K562 (cell line): ENCODE data around the gene MYBPHL. TPM values are rescaled to one million over a fixed set of nuclear protein-coding genes. Genes with fewer than 3 reads are reported as not detected.

ENCODE experiments used
- BACH1 ChIP-seq: fragments of 200-800 bp; sonication (Bioruptor generic); IDR thresholded peaks from 2 replicates; pipeline ENCODE4 v1.6.1; 2016; ENCODE audit warnings: missing genetic modification characterization, missing compliant biosample characterization
- BRF1 ChIP-seq: IDR thresholded peaks from 3 replicates; pipeline ENCODE4 v1.6.1; 2011; ENCODE audit warnings: borderline replicate concordance, mild to moderate bottlenecking; ENCODE audit not compliant: insufficient read length; ENCODE audit errors: extremely low read depth
- CBFA2T3 ChIP-seq: fragments of 450-650 bp; IDR thresholded peaks from 2 replicates; pipeline ENCODE4 v1.6.1; 2017
- CXXC5 ChIP-seq: fragments of 250-450 bp; sonication (Bioruptor Pico); IDR thresholded peaks from 2 replicates; pipeline ENCODE4 v1.8.0; 2022; ENCODE audit warnings: inconsistent platforms, mild to moderate bottlenecking, moderate library complexity
- GATA2 ChIP-seq: sonication (generic); formaldehyde crosslinking; IDR thresholded peaks from 2 replicates; pipeline ENCODE4 v1.4.0; 2020; ENCODE audit warnings: mild to moderate bottlenecking, missing genetic modification reagents
- MAFG ChIP-seq: fragments of 450-650 bp; conservative IDR thresholded peaks from 2 replicates; pipeline ENCODE4 v1.6.1; 2016; ENCODE audit warnings: missing genetic modification characterization, missing compliant biosample characterization
- NFRKB ChIP-seq: fragments of 450-650 bp; IDR thresholded peaks from 2 replicates; pipeline ENCODE4 v1.6.1; 2016; ENCODE audit warnings: low read depth
- SMARCA4 ChIP-seq: fragments of 450-650 bp; IDR thresholded peaks from 2 replicates; pipeline ENCODE4 v1.6.1; 2016
- THRB ChIP-seq: fragments of 450-650 bp; formaldehyde crosslinking; conservative IDR thresholded peaks from 2 replicates; pipeline ENCODE4 v1.4.0; 2022; ENCODE audit warnings: mild to moderate bottlenecking, missing genetic modification characterization
- ZNF197 ChIP-seq: fragments of 200-800 bp; sonication (Bioruptor generic); IDR thresholded peaks from 2 replicates; pipeline ENCODE4 v1.6.1; 2016; ENCODE audit warnings: low read depth, missing genetic modification characterization, missing compliant biosample characterization
- ZNF263 ChIP-seq: sonication (generic); formaldehyde crosslinking; IDR thresholded peaks from 2 replicates; pipeline ENCODE4 v1.8.0; 2022; ENCODE audit warnings: mild to moderate bottlenecking, missing genetic modification reagents, borderline replicate concordance
- ZNF324 ChIP-seq: fragments of 250-450 bp; sonication (Bioruptor Pico); IDR thresholded peaks from 2 replicates; pipeline ENCODE4 v1.4.0; 2020; ENCODE audit warnings: mild to moderate bottlenecking
- polyA plus RNA-seq, 8 experiments: library from polyadenylated mRNA; depleted of rRNA in 4 of 8; stranded (reverse) in 5 of 8; unstranded in 3 of 8; fragments of >200 nt; fragmentation: Nextera tagmentation in 2 of 8; fragmentation: Illumina TruSeq in 1 of 8; extraction: Ambion mirVana in 2 of 8; extraction: Trizol in 1 of 8; gene quantifications; 2 replicates each; pipeline versions ENCODE4 v1.2.1 to v1.2.3, GENCODE V29; 2011 to 2014; ENCODE audit warnings: inconsistent platforms in 1 of 8, missing spikeins in 1 of 8
- total RNA-seq, 7 experiments: library from RNA; depleted of rRNA in 6 of 7; stranded (reverse); fragments of >200 nt in 6 of 7; fragmentation: Illumina TruSeq in 2 of 7; extraction: Trizol in 2 of 7; gene quantifications; 2 replicates each; pipeline versions ENCODE4 v1.2.1 to v1.2.3, GENCODE V29; 2011 to 2021; ENCODE audit warnings: low replicate concordance in 1 of 7
- TF ChIP-seq, protein P1 (sequence below): fragments of 150-350 bp; IDR thresholded peaks from 2 replicates; pipeline ENCODE4 v1.6.1; 2014; ENCODE audit warnings: low read depth, mild to moderate bottlenecking, low read length, borderline replicate concordance
- TF ChIP-seq, protein P2 (sequence below): fragments of 450-650 bp; IDR thresholded peaks from 2 replicates; pipeline ENCODE4 v1.6.1; 2017; ENCODE audit warnings: antibody characterized with exemption
- TF ChIP-seq, protein P3 (sequence below): fragments of 250-450 bp; sonication (Bioruptor Pico); IDR thresholded peaks from 2 replicates; pipeline ENCODE4 v1.4.0; 2020

Gene MYBPHL
- total and polyA plus RNA-seq, 9 of the 15 experiments (the other 6 are each of a cell fraction or from before 2014, with no cell fraction given): 0.20 to 1.9 (median 0.33) TPM

GRCh38 chr1:109298666-109299557 is 7.9 kb downstream of the MYBPHL start (continued):
- TF ChIP-seq, protein P1, sequence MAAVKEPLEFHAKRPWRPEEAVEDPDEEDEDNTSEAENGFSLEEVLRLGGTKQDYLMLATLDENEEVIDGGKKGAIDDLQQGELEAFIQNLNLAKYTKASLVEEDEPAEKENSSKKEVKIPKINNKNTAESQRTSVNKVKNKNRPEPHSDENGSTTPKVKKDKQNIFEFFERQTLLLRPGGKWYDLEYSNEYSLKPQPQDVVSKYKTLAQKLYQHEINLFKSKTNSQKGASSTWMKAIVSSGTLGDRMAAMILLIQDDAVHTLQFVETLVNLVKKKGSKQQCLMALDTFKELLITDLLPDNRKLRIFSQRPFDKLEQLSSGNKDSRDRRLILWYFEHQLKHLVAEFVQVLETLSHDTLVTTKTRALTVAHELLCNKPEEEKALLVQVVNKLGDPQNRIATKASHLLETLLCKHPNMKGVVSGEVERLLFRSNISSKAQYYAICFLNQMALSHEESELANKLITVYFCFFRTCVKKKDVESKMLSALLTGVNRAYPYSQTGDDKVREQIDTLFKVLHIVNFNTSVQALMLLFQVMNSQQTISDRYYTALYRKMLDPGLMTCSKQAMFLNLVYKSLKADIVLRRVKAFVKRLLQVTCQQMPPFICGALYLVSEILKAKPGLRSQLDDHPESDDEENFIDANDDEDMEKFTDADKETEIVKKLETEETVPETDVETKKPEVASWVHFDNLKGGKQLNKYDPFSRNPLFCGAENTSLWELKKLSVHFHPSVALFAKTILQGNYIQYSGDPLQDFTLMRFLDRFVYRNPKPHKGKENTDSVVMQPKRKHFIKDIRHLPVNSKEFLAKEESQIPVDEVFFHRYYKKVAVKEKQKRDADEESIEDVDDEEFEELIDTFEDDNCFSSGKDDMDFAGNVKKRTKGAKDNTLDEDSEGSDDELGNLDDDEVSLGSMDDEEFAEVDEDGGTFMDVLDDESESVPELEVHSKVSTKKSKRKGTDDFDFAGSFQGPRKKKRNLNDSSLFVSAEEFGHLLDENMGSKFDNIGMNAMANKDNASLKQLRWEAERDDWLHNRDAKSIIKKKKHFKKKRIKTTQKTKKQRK: no peak
- TF ChIP-seq THRB (CRISPR knock-in tag): 0 out of 2 replicates have a peak, but pooled peaks have one; percentile 20
- TF ChIP-seq SMARCA4: no peak
- TF ChIP-seq GATA2 (CRISPR knock-in tag): peak; percentile 50
- peak; percentile 52; the same call in 1 of the 2 replicates for TF ChIP-seq CXXC5 (CRISPR knock-in tag)
- no peak for TF ChIP-seq ZNF263 (CRISPR knock-in tag)
- TF ChIP-seq, protein P2, sequence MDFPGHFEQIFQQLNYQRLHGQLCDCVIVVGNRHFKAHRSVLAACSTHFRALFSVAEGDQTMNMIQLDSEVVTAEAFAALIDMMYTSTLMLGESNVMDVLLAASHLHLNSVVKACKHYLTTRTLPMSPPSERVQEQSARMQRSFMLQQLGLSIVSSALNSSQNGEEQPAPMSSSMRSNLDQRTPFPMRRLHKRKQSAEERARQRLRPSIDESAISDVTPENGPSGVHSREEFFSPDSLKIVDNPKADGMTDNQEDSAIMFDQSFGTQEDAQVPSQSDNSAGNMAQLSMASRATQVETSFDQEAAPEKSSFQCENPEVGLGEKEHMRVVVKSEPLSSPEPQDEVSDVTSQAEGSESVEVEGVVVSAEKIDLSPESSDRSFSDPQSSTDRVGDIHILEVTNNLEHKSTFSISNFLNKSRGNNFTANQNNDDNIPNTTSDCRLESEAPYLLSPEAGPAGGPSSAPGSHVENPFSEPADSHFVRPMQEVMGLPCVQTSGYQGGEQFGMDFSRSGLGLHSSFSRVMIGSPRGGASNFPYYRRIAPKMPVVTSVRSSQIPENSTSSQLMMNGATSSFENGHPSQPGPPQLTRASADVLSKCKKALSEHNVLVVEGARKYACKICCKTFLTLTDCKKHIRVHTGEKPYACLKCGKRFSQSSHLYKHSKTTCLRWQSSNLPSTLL: no peak
- peak; percentile 10; the same call in 1 of the 2 replicates for TF ChIP-seq NFRKB
- no peak for TF ChIP-seq BRF1
- TF ChIP-seq CBFA2T3: no peak
- TF ChIP-seq BACH1 (tag): peak; percentile 70
- TF ChIP-seq ZNF324: no peak
- TF ChIP-seq, protein P3, sequence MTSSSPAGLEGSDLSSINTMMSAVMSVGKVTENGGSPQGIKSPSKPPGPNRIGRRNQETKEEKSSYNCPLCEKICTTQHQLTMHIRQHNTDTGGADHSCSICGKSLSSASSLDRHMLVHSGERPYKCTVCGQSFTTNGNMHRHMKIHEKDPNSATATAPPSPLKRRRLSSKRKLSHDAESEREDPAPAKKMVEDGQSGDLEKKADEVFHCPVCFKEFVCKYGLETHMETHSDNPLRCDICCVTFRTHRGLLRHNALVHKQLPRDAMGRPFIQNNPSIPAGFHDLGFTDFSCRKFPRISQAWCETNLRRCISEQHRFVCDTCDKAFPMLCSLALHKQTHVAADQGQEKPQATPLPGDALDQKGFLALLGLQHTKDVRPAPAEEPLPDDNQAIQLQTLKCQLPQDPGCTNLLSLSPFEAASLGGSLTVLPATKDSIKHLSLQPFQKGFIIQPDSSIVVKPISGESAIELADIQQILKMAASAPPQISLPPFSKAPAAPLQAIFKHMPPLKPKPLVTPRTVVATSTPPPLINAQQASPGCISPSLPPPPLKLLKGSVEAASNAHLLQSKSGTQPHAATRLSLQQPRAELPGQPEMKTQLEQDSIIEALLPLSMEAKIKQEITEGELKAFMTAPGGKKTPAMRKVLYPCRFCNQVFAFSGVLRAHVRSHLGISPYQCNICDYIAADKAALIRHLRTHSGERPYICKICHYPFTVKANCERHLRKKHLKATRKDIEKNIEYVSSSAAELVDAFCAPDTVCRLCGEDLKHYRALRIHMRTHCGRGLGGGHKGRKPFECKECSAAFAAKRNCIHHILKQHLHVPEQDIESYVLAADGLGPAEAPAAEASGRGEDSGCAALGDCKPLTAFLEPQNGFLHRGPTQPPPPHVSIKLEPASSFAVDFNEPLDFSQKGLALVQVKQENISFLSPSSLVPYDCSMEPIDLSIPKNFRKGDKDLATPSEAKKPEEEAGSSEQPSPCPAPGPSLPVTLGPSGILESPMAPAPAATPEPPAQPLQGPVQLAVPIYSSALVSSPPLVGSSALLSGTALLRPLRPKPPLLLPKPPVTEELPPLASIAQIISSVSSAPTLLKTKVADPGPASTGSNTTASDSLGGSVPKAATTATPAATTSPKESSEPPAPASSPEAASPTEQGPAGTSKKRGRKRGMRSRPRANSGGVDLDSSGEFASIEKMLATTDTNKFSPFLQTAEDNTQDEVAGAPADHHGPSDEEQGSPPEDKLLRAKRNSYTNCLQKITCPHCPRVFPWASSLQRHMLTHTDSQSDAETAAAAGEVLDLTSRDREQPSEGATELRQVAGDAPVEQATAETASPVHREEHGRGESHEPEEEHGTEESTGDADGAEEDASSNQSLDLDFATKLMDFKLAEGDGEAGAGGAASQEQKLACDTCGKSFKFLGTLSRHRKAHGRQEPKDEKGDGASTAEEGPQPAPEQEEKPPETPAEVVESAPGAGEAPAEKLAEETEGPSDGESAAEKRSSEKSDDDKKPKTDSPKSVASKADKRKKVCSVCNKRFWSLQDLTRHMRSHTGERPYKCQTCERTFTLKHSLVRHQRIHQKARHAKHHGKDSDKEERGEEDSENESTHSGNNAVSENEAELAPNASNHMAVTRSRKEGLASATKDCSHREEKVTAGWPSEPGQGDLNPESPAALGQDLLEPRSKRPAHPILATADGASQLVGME: no peak
- peak; percentile 65 for TF ChIP-seq MAFG
- TF ChIP-seq ZNF197 (CRISPR knock-in tag): no peak
